IMR-90 (cell line): ENCODE results near the gene MGAT5.

Source experiments
- CEBPB ChIP-seq: IDR thresholded peaks from 2 replicates; pipeline ENCODE4 v1.6.1; 2012; ENCODE audit warnings: low read depth, low read length, improper control_type of control experiment
- CHD1 ChIP-seq: IDR thresholded peaks from 2 replicates; pipeline ENCODE4 v1.6.1; 2012; ENCODE audit warnings: low read depth, low read length, improper control_type of control experiment
- CTCF ChIP-seq: conservative IDR thresholded peaks from 2 replicates; pipeline ENCODE4 v1.5.1; 2012; ENCODE audit warnings: mild to moderate bottlenecking, low read depth, low read length, improper control_type of control experiment
- ELK1 ChIP-seq: fragments of 150-350 bp; IDR thresholded peaks from 2 replicates; pipeline ENCODE4 v1.6.1; 2016; ENCODE audit warnings: low read depth, mild to moderate bottlenecking, low read length, moderate library complexity, borderline replicate concordance
- FOS ChIP-seq: fragments of 150-350 bp; IDR thresholded peaks from 2 replicates; pipeline ENCODE4 v1.6.1; 2016; ENCODE audit warnings: low read depth, low read length
- MAZ ChIP-seq: IDR thresholded peaks from 2 replicates; pipeline ENCODE4 v1.6.1; 2012; ENCODE audit warnings: low read depth, mild to moderate bottlenecking, low read length, improper control_type of control experiment, moderate library complexity, borderline replicate concordance
- MXI1 ChIP-seq: IDR thresholded peaks from 2 replicates; pipeline ENCODE4 v1.6.1; 2012; ENCODE audit warnings: low read depth, mild to moderate bottlenecking, low read length, moderate library complexity, borderline replicate concordance
- POLR2A ChIP-seq: IDR thresholded peaks from 2 replicates; pipeline ENCODE4 v1.6.1; 2012; ENCODE audit warnings: mild to moderate bottlenecking, low read depth, low read length
- RFX5 ChIP-seq: IDR thresholded peaks from 2 replicates; pipeline ENCODE4 v1.8.0; 2012; ENCODE audit warnings: low read depth, mild to moderate bottlenecking, low read length, moderate library complexity
- SMC3 ChIP-seq: fragments of 150-350 bp; IDR thresholded peaks from 2 replicates; pipeline ENCODE4 v1.6.1; 2016; ENCODE audit warnings: low read depth, mild to moderate bottlenecking, antibody characterized with exemption, low read length, moderate library complexity
- USF2 ChIP-seq: fragments of 150-350 bp; IDR thresholded peaks from 2 replicates; pipeline ENCODE4 v1.6.1; 2017; ENCODE audit warnings: mild to moderate bottlenecking, antibody characterized with exemption, low read length, low read depth

GRCh38 chr2:134458473-134458853 lies 204.6 kb downstream of the MGAT5 start:
- TF ChIP-seq SMC3 (no peak), CHD1 (no peak), MAZ (no peak), POLR2A (no peak), CTCF (no peak), USF2 (no peak), RFX5 (no peak), FOS (no peak), MXI1 (no peak), CEBPB (no peak), ELK1 (no peak)
